Fibroblast of lung (primary cell): Measurements from ENCODE around the gene TXLNB.

Experiments
- CTCF ChIP-seq, 2 donors: IDR thresholded peaks in 1 of 2; conservative IDR thresholded peaks in 1 of 2; 1 replicate in 1 of 2; 2 replicates in 1 of 2; pipeline ENCODE4 v1.5.1; 2011 to 2012; ENCODE audit warnings: low read length in 2 of 2, control low read depth in 1 of 2, inconsistent platforms in 1 of 2, low read depth in 1 of 2, mild to moderate bottlenecking in 1 of 2
- EZH2 ChIP-seq: IDR thresholded peaks from 2 replicates; pipeline ENCODE4 v1.5.1; 2012; ENCODE audit warnings: low read length, control low read depth, mild to moderate bottlenecking; ENCODE audit errors: missing control alignments

- TF ChIP-seq CTCF (conservative IDR thresholded peaks at IDR 0.05 in 1 of 2, IDR thresholded peaks at IDR 0.05 in 1 of 2; ENCODE audit: low read depth in 1 of 2, low read length in 2 of 2) (no peak), EZH2 (no peak)
Observed at GRCh38 chr6:139204978-139205377, 86.8 kb downstream of the TXLNB start.
